Transverse colon (tissue), 4 donors: ENCODE measurements around the gene ADGRA1. TPM values are rescaled to one million over a fixed set of nuclear protein-coding genes. Genes with fewer than 3 reads are reported as not detected.

ENCODE experiments used
- DNase-seq: peaks from one replicate; pipeline ENCODE4 v3.0.0-alpha.2; 2019
- H3K27ac ChIP-seq, 4 donors: fragments of 200-600 bp; sonication (generic); 2 replicates each; pipeline ENCODE4 v1.5.1; 2016 to 2018; ENCODE audit warnings: inconsistent platforms in 4 of 4
- H3K27me3 ChIP-seq: fragments of 200-600 bp; sonication (generic); 2 replicates; pipeline ENCODE4 v1.5.1; 2017; ENCODE audit warnings: inconsistent platforms
- H3K36me3 ChIP-seq, 4 donors: fragments of 200-600 bp; sonication (generic); 2 replicates each; pipeline ENCODE4 v1.5.1; 2017 to 2019; ENCODE audit warnings: inconsistent platforms in 4 of 4
- H3K4me1 ChIP-seq, 4 donors: fragments of 200-600 bp; sonication (generic); 2 replicates each; pipeline ENCODE4 v1.5.1; 2017 to 2020; ENCODE audit warnings: inconsistent platforms in 4 of 4
- H3K4me3 ChIP-seq, 4 donors: fragments of 200-600 bp; sonication (generic); 1 replicate in 1 of 4; 2 replicates in 3 of 4; pipeline versions ENCODE4 v1.5.1 to v1.6.1; 2017 to 2019; ENCODE audit warnings: inconsistent platforms in 4 of 4
- H3K9me3 ChIP-seq, 2 donors: fragments of 200-600 bp; sonication (generic); 2 replicates each; pipeline ENCODE4 v1.5.1; 2017 to 2019; ENCODE audit warnings: inconsistent platforms in 2 of 2
- EP300 ChIP-seq: sonication (generic); formaldehyde crosslinking; IDR thresholded peaks from one replicate; pipeline ENCODE4 v1.6.1; 2017; ENCODE audit warnings: antibody characterized with exemption, low read depth
- POLR2A ChIP-seq: fragments of 450-650 bp; IDR thresholded peaks from one replicate; pipeline ENCODE4 v1.6.1; 2016; ENCODE audit warnings: antibody characterized with exemption, mild to moderate bottlenecking, moderate library complexity
- POLR2AphosphoS5 ChIP-seq, 3 donors: sonication (generic); formaldehyde crosslinking; IDR thresholded peaks; one replicate each; pipeline ENCODE4 v1.6.1; 2016; ENCODE audit warnings: antibody characterized with exemption in 3 of 3
- WGBS, 2 donors: methylation state at CpG; one replicate each; pipeline ENCODE4 v1.1.5; 2018; ENCODE audit warnings: low coverage in 1 of 2; 5-methylcytosine and 5-hydroxymethylcytosine counted together
- in situ Hi-C, 4 donors: fragments of 200-750 bp; cut with MboI; loops; one replicate each; pipeline versions ENCODE4 v1.15.0 to v1.15.1; 2017; ENCODE audit warnings: low sequenced_read_pairs in 3 of 4, low pct_ligation_motif_present in 1 of 4, low pct_unique_long_range_greater_than_20kb in 1 of 4
- intact Hi-C: fragments of 100-400 bp; cut with DNase I; formaldehyde crosslinking; loops from one replicate; pipeline ENCODE4 v1.15.1; 2023; ENCODE audit warnings: low total_unique reads
- total RNA-seq, 4 donors: library from RNA; depleted of rRNA; stranded (reverse); fragments of >200 nt; gene quantifications; one replicate each; pipeline ENCODE4 v1.1.0, GENCODE V29; 2016
- TF ChIP-seq, protein P1 (sequence below), 5 experiments: fragments of 200-600 bp in 3 of 5; fragments of 450-650 bp in 2 of 5; sonication (generic) in 3 of 5; IDR thresholded peaks; 1 replicate in 2 of 5; 2 replicates in 3 of 5; pipeline ENCODE4 v1.5.1; 2016 to 2017; ENCODE audit warnings: antibody characterized with exemption in 5 of 5, inconsistent platforms in 3 of 5, mild to moderate bottlenecking in 2 of 5, moderate library complexity in 1 of 5

Gene ADGRA1
- total RNA-seq, 4 donors from 2014 or later: 0.16 TPM; not detected in 3

DNA sequence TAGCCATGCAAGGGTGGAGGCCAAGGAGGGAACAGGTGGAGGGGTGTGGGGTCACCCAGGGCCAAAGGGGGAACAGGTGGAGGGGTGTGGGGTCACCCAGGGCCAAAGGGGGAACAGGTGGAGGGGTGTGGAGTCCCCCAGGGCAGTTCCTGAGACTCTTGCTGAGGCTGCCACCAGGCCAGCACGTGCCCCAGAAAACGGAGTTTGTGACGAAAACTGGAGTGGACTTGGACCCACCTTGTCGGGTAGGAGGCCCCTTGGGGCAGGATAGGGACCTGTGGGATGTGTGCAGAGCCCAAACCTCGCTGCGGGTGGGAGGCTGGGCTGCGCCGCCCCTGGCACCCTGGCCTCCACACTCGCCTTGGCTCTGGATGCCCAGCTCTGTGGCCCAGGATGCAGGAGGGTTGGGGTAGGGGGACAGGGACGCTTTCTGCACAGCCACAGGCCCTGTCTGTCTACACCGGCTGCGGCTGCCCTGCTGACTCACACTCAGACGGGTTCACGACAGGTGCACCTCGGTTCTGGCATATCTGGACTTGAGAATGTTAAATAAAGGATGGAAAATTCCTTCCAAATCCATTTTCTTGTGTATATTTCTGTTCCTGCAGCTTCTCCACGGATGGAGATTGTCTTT, 562 bp upstream of the ADGRA1 start:
- TF ChIP-seq EP300 (no peak), POLR2AphosphoS5 (IDR thresholded peaks at IDR 0.05) (no peak), POLR2A (no peak)
- TF ChIP-seq, protein P1, sequence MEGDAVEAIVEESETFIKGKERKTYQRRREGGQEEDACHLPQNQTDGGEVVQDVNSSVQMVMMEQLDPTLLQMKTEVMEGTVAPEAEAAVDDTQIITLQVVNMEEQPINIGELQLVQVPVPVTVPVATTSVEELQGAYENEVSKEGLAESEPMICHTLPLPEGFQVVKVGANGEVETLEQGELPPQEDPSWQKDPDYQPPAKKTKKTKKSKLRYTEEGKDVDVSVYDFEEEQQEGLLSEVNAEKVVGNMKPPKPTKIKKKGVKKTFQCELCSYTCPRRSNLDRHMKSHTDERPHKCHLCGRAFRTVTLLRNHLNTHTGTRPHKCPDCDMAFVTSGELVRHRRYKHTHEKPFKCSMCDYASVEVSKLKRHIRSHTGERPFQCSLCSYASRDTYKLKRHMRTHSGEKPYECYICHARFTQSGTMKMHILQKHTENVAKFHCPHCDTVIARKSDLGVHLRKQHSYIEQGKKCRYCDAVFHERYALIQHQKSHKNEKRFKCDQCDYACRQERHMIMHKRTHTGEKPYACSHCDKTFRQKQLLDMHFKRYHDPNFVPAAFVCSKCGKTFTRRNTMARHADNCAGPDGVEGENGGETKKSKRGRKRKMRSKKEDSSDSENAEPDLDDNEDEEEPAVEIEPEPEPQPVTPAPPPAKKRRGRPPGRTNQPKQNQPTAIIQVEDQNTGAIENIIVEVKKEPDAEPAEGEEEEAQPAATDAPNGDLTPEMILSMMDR (IDR thresholded peaks at IDR 0.05): no peak
- H3K27ac ChIP-seq: no peak overlapping the region
- H3K4me1 ChIP-seq: peaks cover 0 to 8% (median 4%) of the 10 kb centered on the region in 4 donors
- no peaks in the 10 kb centered on the region for H3K36me3 ChIP-seq
- intact Hi-C loops: no loop called here
- in situ Hi-C loops: no loop called here
- no peaks in the 10 kb centered on the region for H3K9me3 ChIP-seq
- no peak overlapping the region for H3K4me3 ChIP-seq
- peaks cover 80% of the 10 kb centered on the region for H3K27me3 ChIP-seq
- 29% methylated on average over 13 of the region's 16 CpGs; no CpG with 5 or more reads in 1 of the 2 donors for WGBS, 2 donors
- no peak for DNase-seq

DNA sequence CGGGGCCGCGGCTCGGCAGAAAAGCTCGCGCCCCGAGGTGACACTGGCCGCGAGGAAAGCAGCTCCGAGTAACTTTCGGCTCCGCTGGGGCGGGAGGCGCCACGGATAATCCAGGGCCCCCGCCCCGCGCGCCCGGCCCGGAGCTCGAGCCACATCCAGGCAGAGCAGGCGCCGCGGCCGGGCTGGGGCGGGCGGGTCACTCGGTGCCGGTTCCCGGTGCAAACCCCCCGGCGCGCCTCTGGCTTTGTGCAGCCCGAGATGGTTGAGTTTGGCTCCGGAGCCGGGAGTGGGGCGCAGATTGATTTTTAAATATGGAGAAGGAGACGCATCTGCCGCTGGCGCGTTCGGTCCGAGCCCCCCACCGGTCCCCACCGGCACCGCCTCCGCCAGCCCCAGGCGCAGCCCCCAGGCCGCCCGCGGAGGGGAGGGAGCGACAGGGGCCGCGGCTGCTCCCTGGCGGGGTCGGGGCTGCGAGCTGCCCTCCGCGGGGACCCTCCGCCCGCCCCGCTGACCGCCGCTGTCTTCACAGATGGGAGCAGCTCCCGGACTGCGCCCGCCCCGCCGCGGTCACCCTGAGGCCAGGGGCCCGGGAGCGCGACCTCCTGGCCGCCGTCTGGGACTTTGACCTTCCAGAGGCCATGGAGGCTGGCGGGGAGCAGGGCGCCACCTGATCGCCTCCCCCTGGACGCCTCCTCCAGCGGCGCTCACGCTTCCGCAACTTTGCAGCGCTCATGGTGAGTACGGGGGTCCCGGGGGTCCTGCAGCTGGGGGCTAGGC, 643 bp downstream of the ADGRA1 start:
- Histone ChIP-seq H3K27ac (no peak overlapping the region), H3K36me3 (no peaks in the 10 kb centered on the region), H3K27me3 (peaks cover 68% of the 10 kb centered on the region), H3K4me3 (peak overlapping the region in 1 of 4 donors; percentile 17), H3K9me3 (no peaks in the 10 kb centered on the region), H3K4me1 (peaks cover 0 to 8% (median 4%) of the 10 kb centered on the region in 4 donors)
- in situ Hi-C loops (no loop called here), intact Hi-C loops (no loop called here)
- WGBS, 2 donors: 12% methylated on average over 32 of the region's 87 CpGs; no CpG with 5 or more reads in 1 of the 2 donors
- no peak for TF ChIP-seq POLR2AphosphoS5 (IDR thresholded peaks at IDR 0.05)
- TF ChIP-seq, protein P1 (IDR thresholded peaks at IDR 0.05): no peak
- no peak for TF ChIP-seq POLR2A
- TF ChIP-seq EP300: no peak
- no peak for DNase-seq

DNA sequence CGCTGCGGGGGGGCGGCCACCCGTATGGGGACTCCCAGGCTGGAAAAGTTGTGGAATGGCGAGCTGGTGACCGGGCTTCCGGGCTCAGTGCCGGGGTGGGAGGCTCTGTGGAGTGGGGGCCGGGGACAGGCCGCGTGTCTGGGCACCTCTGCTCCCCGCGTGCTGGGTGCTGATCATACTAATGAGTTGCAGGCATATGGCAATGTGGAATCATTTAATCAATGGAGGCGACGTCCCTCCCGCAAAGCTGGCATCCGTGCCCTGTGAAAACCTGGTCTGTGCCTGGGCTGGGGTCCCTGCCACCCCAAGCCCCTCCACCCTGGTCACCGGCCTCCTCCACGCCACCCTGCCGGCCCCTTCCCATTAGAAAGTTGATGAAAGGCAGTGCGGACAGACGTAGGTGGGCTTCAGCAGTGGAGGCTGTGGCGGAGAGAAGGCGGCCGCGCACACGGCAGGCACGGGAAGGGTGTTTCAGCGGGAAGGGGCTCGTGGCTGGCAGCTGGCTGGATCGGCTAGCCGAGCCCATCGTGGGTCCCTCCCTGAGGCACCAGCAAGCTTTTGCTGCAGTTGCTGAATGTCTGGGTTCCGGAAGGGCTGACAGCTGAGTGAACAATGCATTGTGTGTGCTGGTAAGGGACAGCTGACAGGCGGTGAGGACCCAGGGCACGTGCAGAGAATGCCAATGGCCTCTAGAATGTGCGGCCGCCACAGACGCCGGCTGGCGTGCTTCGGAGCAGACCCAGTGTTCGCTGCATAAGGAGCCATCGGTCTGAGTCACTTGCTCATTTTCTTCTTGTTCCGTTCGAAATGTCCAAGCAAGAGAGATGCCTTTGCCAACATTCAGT, 1.5 kb downstream of the ADGRA1 start:
- H3K27me3 ChIP-seq: peaks cover 62% of the 10 kb centered on the region
- peaks cover 0 to 8% (median 4%) of the 10 kb centered on the region in 4 donors for H3K4me1 ChIP-seq
- intact Hi-C loops (no loop called here), in situ Hi-C loops (no loop called here)
- DNase-seq: no peak
- H3K27ac ChIP-seq: no peak overlapping the region
- no peak overlapping the region for H3K4me3 ChIP-seq
- no peaks in the 10 kb centered on the region for H3K9me3 ChIP-seq
- WGBS, 2 donors: 70 to 80% methylated on average over 2 to 45 of the region's 46 CpGs
- H3K36me3 ChIP-seq: no peaks in the 10 kb centered on the region
- TF ChIP-seq POLR2A (no peak), EP300 (no peak), POLR2AphosphoS5 (IDR thresholded peaks at IDR 0.05) (no peak)
- TF ChIP-seq, protein P1 (IDR thresholded peaks at IDR 0.05): no peak

DNA sequence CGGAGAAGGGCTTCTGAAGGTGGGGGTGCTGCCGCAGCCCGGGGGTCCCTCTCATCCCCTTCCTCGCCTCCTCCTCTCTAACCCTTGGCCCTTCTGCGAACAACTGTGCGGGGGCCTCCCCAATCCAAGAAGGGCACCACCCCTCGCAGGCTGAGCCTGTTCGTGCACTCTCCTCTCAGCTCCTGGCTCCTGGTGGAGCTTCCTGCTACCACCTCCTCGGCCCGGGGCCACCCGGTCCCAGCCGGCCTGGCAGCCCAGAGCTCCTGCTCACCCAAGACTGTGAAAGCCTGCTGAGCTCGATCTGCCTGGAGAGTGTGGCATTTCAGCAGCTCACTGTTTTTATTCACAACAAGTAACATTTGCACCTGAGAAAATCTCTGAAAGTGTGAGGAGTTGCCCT, 2.4 kb downstream of the ADGRA1 start:
- Histone ChIP-seq H3K4me1 (peaks cover 0 to 8% (median 4%) of the 10 kb centered on the region in 4 donors), H3K27me3 (peaks cover 53% of the 10 kb centered on the region), H3K9me3 (no peaks in the 10 kb centered on the region), H3K4me3 (no peak overlapping the region), H3K36me3 (no peaks in the 10 kb centered on the region), H3K27ac (no peak overlapping the region)
- 77% methylated on average over 13 of the region's 13 CpGs; no CpG with 5 or more reads in 1 of the 2 donors for WGBS, 2 donors
- no peak for DNase-seq
- TF ChIP-seq POLR2AphosphoS5 (IDR thresholded peaks at IDR 0.05): no peak
- TF ChIP-seq, protein P1 (IDR thresholded peaks at IDR 0.05): no peak
- no peak for TF ChIP-seq EP300
- TF ChIP-seq POLR2A: no peak
- intact Hi-C loops (no loop called here), in situ Hi-C loops (no loop called here)
